AG09319 (cell line): Measurements from ENCODE around the gene CHRD.

Experiments
- DNase-seq: peaks from one replicate; pipeline ENCODE4 v3.0.0-alpha.2; 2010; ENCODE audit warnings: low read depth; ENCODE audit errors: extremely low read depth
- TF ChIP-seq, protein P1 (sequence below): IDR thresholded peaks from 2 replicates; pipeline ENCODE4 v1.5.1; 2011; ENCODE audit warnings: low read depth, mild to moderate bottlenecking, inconsistent platforms, low read length, moderate library complexity

Gene CHRD

DNA sequence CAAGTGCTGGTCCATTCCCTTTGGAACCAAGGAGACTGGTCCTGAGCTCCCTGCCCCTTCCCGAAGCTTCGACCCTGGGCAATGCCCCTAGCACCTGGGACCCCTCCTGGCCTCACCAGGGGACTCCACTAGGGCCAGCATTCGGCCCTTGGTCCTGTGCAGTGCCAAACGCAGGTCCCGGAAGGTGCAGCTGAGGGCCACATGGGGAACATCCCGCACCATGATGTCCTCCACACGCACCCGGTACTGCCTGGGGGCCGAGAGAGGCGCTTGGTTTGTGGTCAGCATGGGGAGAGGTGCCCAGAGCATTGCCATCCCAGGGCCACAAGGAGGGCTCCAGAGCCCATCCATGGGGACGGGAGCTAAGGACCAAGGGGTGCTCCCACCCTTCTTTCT lies 26.3 kb upstream of the CHRD start:
- no peak for DNase-seq

DNA sequence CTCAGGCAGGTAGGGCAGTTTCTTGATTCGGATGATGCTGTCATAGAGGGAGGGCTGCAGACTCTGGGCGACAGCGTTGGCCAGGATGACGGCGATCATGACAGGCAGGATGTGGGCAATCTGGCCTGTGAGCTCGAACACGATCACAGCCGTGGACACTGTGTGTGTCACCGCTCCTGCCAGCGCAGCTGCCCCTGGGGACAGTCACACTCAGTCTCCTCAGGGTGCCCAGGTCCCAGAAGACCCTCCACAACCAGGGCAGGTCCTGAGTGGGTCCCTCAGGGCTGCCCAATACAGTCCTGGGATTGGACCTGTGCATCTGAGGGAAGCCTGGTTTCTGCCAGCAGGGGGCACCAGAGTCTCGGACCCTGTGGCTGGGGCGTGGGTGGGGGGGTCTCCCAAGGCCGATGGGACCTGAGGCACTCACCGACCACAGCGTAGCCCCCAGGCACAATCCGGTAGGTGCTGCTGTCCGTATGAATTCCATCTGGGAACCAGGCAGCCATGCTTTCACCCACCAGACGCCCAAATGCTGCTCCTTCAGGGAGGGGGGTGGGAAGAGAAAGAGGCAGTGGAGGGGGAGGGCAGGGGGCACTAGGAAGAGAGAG lies 25.6 kb upstream of the CHRD start:
- TF ChIP-seq, protein P1, sequence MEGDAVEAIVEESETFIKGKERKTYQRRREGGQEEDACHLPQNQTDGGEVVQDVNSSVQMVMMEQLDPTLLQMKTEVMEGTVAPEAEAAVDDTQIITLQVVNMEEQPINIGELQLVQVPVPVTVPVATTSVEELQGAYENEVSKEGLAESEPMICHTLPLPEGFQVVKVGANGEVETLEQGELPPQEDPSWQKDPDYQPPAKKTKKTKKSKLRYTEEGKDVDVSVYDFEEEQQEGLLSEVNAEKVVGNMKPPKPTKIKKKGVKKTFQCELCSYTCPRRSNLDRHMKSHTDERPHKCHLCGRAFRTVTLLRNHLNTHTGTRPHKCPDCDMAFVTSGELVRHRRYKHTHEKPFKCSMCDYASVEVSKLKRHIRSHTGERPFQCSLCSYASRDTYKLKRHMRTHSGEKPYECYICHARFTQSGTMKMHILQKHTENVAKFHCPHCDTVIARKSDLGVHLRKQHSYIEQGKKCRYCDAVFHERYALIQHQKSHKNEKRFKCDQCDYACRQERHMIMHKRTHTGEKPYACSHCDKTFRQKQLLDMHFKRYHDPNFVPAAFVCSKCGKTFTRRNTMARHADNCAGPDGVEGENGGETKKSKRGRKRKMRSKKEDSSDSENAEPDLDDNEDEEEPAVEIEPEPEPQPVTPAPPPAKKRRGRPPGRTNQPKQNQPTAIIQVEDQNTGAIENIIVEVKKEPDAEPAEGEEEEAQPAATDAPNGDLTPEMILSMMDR: peak; percentile 76
- DNase-seq: no peak

More for the DNA sequence above, 26.3 kb upstream of the CHRD start:
- TF ChIP-seq, protein P1: no peak

DNA sequence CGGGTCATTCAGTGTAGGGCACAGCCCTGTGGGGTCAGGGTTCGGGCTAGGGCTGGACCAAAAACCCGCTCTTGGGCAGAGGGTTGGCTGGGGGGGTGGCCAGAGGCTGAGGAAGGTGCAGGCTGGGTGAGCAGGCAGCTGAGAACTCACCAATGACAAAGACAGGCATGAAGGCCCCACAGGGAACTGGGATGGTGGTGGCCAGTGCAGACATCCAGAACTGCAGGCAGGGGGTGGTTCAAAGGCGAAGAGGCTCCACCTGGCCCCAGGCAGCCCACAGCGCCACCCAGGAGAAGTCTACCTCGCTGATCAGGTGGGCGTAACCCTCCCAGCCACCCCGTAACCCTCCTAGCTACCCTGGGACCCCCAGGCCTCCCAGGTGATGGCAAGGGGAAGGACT lies 25.1 kb upstream of the CHRD start:
- DNase-seq: no peak
- TF ChIP-seq, protein P1: no peak

DNA sequence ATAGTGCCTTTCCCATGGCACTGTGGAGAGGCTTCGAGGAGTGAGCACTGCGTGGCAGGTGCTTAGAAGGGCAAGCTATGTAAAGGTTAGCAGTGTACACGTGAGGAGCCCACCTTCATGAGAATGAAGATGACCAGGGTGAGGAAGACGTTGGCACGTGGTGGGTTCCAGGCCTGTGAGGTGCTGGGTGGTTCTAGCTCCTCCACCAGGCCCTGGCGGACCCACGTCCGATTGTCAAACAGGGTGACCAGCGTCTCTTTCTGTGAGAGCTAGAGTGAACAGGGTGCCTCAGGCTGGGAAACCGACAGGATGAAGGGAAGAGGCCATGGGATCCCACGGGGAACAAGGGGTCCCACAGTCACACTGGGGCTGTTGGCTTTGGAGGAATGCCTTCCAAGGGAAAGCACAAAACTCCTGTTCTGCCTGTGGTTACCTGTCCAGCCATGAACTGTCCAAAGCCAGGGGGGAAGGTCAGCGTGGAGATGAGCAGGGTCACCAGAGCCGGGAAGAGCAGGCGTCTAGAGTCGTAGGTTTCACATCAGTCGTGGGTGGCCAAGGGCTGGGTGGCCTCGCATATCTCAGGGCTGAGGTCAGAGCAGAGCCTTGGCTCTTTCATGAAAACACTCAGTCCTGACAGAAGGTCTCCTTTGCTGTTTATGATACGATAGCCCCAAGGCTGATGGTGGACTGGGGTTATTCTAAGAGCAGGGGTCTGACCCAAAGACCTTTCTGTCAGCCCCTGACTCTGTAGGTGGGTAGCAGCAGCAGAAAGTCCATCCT lies 24.4 kb upstream of the CHRD start:
- no peak for DNase-seq
- TF ChIP-seq, protein P1: no peak

DNA sequence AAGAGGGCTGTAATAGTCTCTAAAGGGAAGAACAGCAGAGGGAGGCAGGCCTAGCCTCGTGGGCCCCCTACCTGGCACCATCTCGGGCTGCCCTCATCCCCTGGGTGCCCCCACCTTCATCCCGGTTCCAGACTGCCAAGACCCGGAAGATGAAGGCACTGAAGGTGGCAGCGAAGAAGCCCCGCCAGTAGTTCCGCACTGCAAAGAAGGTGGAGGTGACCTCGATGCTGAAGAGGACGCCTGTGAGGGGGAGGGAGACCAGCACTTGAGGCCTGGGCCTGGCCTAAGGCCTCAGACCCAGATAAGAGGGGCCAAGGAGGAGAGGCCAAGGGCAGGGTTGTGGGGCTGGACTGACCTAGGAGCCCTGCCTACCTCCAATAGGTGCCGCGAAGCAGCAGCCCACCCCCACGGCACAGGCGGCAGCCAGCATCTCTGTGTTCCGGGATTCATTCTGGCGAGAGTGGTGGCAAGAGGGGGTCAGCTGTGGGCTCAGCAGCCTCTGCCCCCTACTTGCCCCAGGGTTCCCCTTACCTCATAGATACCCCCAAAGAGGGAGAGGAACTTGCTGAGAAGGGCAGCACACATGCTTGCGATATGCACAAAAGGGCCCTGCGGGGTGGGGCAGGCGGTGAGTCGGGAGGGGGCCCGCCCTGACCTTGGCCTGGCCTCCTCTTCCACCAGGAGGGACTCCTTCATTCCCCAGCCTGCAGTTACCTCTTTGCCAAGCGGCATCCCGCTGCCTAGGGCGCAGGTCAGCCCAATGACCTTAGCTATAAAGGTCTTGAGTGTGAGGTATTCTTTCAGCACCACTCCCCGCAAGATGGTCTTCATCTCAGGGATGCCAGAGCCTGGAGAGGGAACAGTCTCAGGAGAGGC lies 22.4 kb upstream of the CHRD start:
- no peak for DNase-seq
- TF ChIP-seq, protein P1: no peak

DNA sequence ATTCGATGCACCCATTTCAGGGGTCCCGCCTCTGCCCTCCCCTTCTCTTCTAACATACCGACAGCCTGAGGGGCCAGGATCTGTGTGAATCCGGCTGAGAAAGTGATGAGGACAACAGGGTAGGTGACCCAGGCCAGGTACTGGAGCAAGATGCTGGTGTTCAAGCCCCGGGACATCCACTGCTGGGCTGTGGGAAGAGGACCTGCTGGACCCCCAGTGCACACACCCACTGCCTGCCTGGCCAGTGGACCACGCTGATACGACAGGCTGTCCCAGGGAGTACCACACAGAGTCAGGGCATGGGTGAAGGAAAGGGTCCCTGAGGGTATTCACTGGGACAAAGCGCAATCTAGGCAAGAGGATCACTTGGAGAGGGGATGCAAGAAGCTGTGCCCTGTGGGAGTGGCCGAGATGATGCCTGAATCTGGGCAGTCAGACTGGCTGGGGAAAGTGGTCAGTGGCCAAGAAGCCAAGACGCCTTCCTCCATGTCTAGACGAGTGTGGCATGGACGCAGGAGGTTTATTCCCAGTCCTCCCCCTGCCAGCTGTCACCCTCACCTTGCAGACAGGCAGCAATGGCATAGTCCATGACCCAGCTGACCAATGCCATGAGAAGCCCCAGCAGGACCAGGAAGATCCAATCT lies 21.6 kb upstream of the CHRD start:
- TF ChIP-seq, protein P1: no peak
- no peak for DNase-seq
